BE2C (cell line): ENCODE results near the gene SERINC4.

Experiments used
- DNase-seq: peaks from one replicate; pipeline ENCODE4 v3.0.0-alpha.2; 2020
- H3K27me3 ChIP-seq: fragments of 250-450 bp; sonication (Bioruptor Pico); 2 replicates; pipeline ENCODE4 v1.5.1; 2020; ENCODE audit warnings: mild to moderate bottlenecking
- H3K36me3 ChIP-seq: fragments of 250-450 bp; sonication (Bioruptor Pico); 2 replicates; pipeline ENCODE4 v1.5.1; 2020; ENCODE audit warnings: mild to moderate bottlenecking
- H3K4me1 ChIP-seq: fragments of 250-450 bp; sonication (Bioruptor Pico); 2 replicates; pipeline ENCODE4 v1.5.1; 2020
- H3K4me3 ChIP-seq: 2 replicates; pipeline ENCODE4 v1.5.1; 2011; ENCODE audit warnings: low read depth, low read length
- H3K9me3 ChIP-seq: fragments of 250-450 bp; sonication (Bioruptor Pico); 2 replicates; pipeline ENCODE4 v1.5.1; 2020
- TF ChIP-seq, protein P1 (sequence below): IDR thresholded peaks from 2 replicates; pipeline ENCODE4 v1.5.1; 2012; ENCODE audit warnings: mild to moderate bottlenecking, low read depth, low read length

Gene SERINC4

GRCh38 chr15:43795997-43796396 is 4.0 kb downstream of the SERINC4 start:
- DNase-seq, result no peak
- H3K27me3 ChIP-seq, result no peaks in the 10 kb centered on the region
- H3K4me1 ChIP-seq, result peaks cover 10% of the 10 kb centered on the region
- no peak overlapping the region for H3K4me3 ChIP-seq
- H3K36me3 ChIP-seq, result peaks cover 61% of the 10 kb centered on the region
- H3K9me3 ChIP-seq, result no peaks in the 10 kb centered on the region
- TF ChIP-seq, protein P1, sequence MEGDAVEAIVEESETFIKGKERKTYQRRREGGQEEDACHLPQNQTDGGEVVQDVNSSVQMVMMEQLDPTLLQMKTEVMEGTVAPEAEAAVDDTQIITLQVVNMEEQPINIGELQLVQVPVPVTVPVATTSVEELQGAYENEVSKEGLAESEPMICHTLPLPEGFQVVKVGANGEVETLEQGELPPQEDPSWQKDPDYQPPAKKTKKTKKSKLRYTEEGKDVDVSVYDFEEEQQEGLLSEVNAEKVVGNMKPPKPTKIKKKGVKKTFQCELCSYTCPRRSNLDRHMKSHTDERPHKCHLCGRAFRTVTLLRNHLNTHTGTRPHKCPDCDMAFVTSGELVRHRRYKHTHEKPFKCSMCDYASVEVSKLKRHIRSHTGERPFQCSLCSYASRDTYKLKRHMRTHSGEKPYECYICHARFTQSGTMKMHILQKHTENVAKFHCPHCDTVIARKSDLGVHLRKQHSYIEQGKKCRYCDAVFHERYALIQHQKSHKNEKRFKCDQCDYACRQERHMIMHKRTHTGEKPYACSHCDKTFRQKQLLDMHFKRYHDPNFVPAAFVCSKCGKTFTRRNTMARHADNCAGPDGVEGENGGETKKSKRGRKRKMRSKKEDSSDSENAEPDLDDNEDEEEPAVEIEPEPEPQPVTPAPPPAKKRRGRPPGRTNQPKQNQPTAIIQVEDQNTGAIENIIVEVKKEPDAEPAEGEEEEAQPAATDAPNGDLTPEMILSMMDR, result no peak

DNA sequence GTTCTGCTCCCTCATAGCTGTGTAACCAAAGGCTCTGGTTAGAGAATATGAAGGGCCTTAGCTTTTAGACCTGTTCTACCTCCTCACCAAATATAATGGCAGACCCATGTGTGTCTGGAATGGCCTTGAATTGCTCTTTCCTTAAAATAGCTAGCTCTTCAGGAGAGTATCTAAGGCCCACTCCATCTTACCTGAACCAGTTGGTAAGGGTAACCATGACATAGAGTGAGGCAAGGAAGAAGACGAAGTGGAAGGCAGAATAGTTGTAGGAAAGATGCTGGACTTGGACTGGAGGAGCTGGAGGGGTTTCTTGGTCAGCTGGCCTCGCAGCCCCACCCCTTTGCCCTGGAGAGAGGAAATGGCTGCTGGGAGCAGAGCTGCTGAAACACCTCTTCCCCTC is 4.8 kb downstream of the SERINC4 start:
- Histone ChIP-seq H3K4me1 (peaks cover 9% of the 10 kb centered on the region), H3K4me3 (no peak overlapping the region), H3K27me3 (no peaks in the 10 kb centered on the region), H3K9me3 (no peaks in the 10 kb centered on the region), H3K36me3 (peaks cover 55% of the 10 kb centered on the region)
- TF ChIP-seq, protein P1, result no peak
- no peak for DNase-seq

- no peaks in the 10 kb centered on the region for H3K27me3 ChIP-seq
- peaks cover 47% of the 10 kb centered on the region for H3K36me3 ChIP-seq
- no peak overlapping the region for H3K4me3 ChIP-seq
- peak; percentile 28 for DNase-seq
- TF ChIP-seq, protein P1, result no peak
- H3K9me3 ChIP-seq, result no peaks in the 10 kb centered on the region
- peaks cover 2% of the 10 kb centered on the region; the same call in 1 of the 2 replicates for H3K4me1 ChIP-seq
Measured at GRCh38 chr15:43794269-43795037, 5.6 kb downstream of the SERINC4 start.

GRCh38 chr15:43793647-43794046 is 6.4 kb downstream of the SERINC4 start:
- TF ChIP-seq, protein P1, result no peak
- H3K36me3 ChIP-seq, result peaks cover 39% of the 10 kb centered on the region
- no peaks in the 10 kb centered on the region for H3K9me3 ChIP-seq
- H3K4me3 ChIP-seq, result peak overlapping the region; percentile 91
- DNase-seq, result no peak
- no peaks in the 10 kb centered on the region for H3K27me3 ChIP-seq
- H3K4me1 ChIP-seq, result peaks cover 2% of the 10 kb centered on the region; the same call in 1 of the 2 replicates

- Histone ChIP-seq H3K4me3 (peak overlapping the region; percentile 91), H3K9me3 (no peaks in the 10 kb centered on the region), H3K36me3 (peaks cover 35% of the 10 kb centered on the region), H3K27me3 (no peaks in the 10 kb centered on the region), H3K4me1 (peaks cover 2% of the 10 kb centered on the region; the same call in 1 of the 2 replicates)
- no peak for DNase-seq
- TF ChIP-seq, protein P1, result no peak
Measured at GRCh38 chr15:43792761-43793476, 7.1 kb downstream of the SERINC4 start.
